GM18502 (cell line): Measurements from ENCODE around the gene VAMP5.
"Not testable (repeated sequence)": the region's sequence is repeated elsewhere in the genome, so short reads cannot be mapped to it uniquely, and the experiment has no call there.

Source experiments
- ATAC-seq: cut with Tn5 transposase; IDR thresholded peaks from one replicate; pipeline ENCODE4 v1.9.1; 2021; ENCODE audit warnings: mild to moderate bottlenecking; ENCODE audit not compliant: unreplicated experiment, poor library complexity

The VAMP5 gene

GRCh38 chr2:85599468-85600234, 15.4 kb downstream of the VAMP5 start:
- no peak for ATAC-seq

GRCh38 chr2:85600235-85600575, 16.0 kb downstream of the VAMP5 start:
- no peak for ATAC-seq

- no peak for ATAC-seq
Measured at GRCh38 chr2:85600951-85601770, 16.9 kb downstream of the VAMP5 start.

GRCh38 chr2:85601771-85602475, 17.7 kb downstream of the VAMP5 start:
- peak; percentile 46 for ATAC-seq

- ATAC-seq, result peak; percentile 96
Measured at GRCh38 chr2:85602476-85603234, 18.4 kb downstream of the VAMP5 start, which contains the start of gene TMEM150A. TSS of gene TMEM150A (minus strand) at chr2:85602698. CDS start at chr2:85601948, 750 bp downstream.

- ATAC-seq, result not testable (repeated sequence)
Measured at GRCh38 chr2:85604133-85604444, 19.9 kb downstream of the VAMP5 start.

- ATAC-seq, result no peak
Measured at GRCh38 chr2:85604568-85605339, 20.5 kb downstream of the VAMP5 start.

GRCh38 chr2:85605406-85606115, 21.3 kb downstream of the VAMP5 start:
- ATAC-seq, result no peak

GRCh38 chr2:85606116-85606455, 21.9 kb downstream of the VAMP5 start:
- ATAC-seq, result no peak

GRCh38 chr2:85607268-85608215, 23.3 kb downstream of the VAMP5 start:
- ATAC-seq, result no peak

- no peak for ATAC-seq
Measured at GRCh38 chr2:85611217-85611704, 27.0 kb downstream of the VAMP5 start.

- peak; percentile 78 for ATAC-seq
Measured at GRCh38 chr2:85611705-85612587, 27.7 kb downstream of the VAMP5 start, which contains the start of gene C2orf68. TSS of gene C2orf68 (minus strand) at chr2:85612066. CDS start at chr2:85611984, 82 bp downstream.

GRCh38 chr2:85613717-85614515, 29.7 kb downstream of the VAMP5 start:
- ATAC-seq, result no peak

GRCh38 chr2:85614757-85615156, 30.5 kb downstream of the VAMP5 start:
- ATAC-seq, result not testable (repeated sequence)

GRCh38 chr2:85615413-85615728, 31.1 kb downstream of the VAMP5 start:
- ATAC-seq, result no peak

- ATAC-seq, result not testable (repeated sequence)
Measured at GRCh38 chr2:85617723-85618122, 33.5 kb downstream of the VAMP5 start.
